Lower leg skin (tissue), 3 donors: ENCODE data around the gene SPATA2L.

Source experiments
- CTCF ChIP-seq, 3 donors: fragments of 450-650 bp; IDR thresholded peaks; one replicate each; pipeline ENCODE4 v1.5.1; 2016; ENCODE audit warnings: antibody characterized with exemption in 3 of 3, mild to moderate bottlenecking in 3 of 3, moderate library complexity in 2 of 3
- POLR2A ChIP-seq, 2 donors: fragments of 450-650 bp; IDR thresholded peaks; one replicate each; pipeline ENCODE4 v1.6.1; 2016 to 2017; ENCODE audit warnings: antibody characterized with exemption in 2 of 2, mild to moderate bottlenecking in 1 of 2, moderate library complexity in 1 of 2

- no peak for TF ChIP-seq CTCF (IDR thresholded peaks at IDR 0.05)
- TF ChIP-seq POLR2A (IDR thresholded peaks at IDR 0.05) = no peak
Measured at GRCh38 chr16:89722392-89723278, 21.1 kb upstream of the SPATA2L start.
